Natural killer cell (primary cell): Measurements from ENCODE around the gene FAXDC2. TPM values are rescaled to one million over a fixed set of nuclear protein-coding genes. Genes with fewer than 3 reads are reported as not detected.

Experiments used
- ATAC-seq, 3 donors: fragments of 150-1000 bp in 2 of 3; fragments of 200-7000 bp in 1 of 3; cut with Tn5 transposase; 1 replicate in 1 of 3; 2 replicates in 2 of 3; pipeline ENCODE4 v1.10.0; 2021; ENCODE audit warnings: mild to moderate bottlenecking in 2 of 3, moderate library complexity in 2 of 3
- DNase-seq, 2 donors: peaks; one replicate each; pipeline versions ENCODE4 v3.0.0 to v3.0.0-alpha.2; 2013 to 2021; ENCODE audit warnings: mixed read lengths in 1 of 2
- H3K27ac ChIP-seq: one replicate; pipeline ENCODE4 v1.5.1; 2013; ENCODE audit warnings: mild to moderate bottlenecking, low read length
- H3K27me3 ChIP-seq: one replicate; pipeline ENCODE4 v1.6.1; 2013; ENCODE audit warnings: low read length; ENCODE audit not compliant: control insufficient read depth, insufficient read depth
- H3K36me3 ChIP-seq: one replicate; pipeline ENCODE4 v1.6.1; 2013; ENCODE audit warnings: low read length; ENCODE audit not compliant: control insufficient read depth, insufficient read depth
- H3K4me1 ChIP-seq: one replicate; pipeline ENCODE4 v1.6.1; 2013; ENCODE audit warnings: low read length; ENCODE audit not compliant: control insufficient read depth, insufficient read depth
- H3K4me3 ChIP-seq: one replicate; pipeline ENCODE4 v1.5.1; 2013; ENCODE audit warnings: low read length
- H3K9me3 ChIP-seq: one replicate; pipeline ENCODE4 v1.6.1; 2013; ENCODE audit warnings: low read length; ENCODE audit not compliant: control insufficient read depth, insufficient read depth
- H3K27ac Mint-ChIP-seq, 2 donors: one replicate each; pipeline ENCODE4 v1.8.0; 2022; ENCODE audit warnings: mild to moderate bottlenecking in 2 of 2, mixed read lengths in 2 of 2, moderate library complexity in 1 of 2
- H3K27me3 Mint-ChIP-seq, 2 donors: one replicate each; pipeline ENCODE4 v1.8.0; 2022; ENCODE audit warnings: low read depth in 2 of 2, mixed read lengths in 2 of 2
- H3K36me3 Mint-ChIP-seq: one replicate; pipeline ENCODE4 v1.8.0; 2022; ENCODE audit warnings: mixed read lengths
- H3K4me1 Mint-ChIP-seq, 2 donors: one replicate each; pipeline ENCODE4 v1.8.0; 2022; ENCODE audit warnings: mixed read lengths in 2 of 2
- H3K4me3 Mint-ChIP-seq: one replicate; pipeline ENCODE4 v1.8.0; 2022; ENCODE audit warnings: mild to moderate bottlenecking, moderate library complexity, mixed read lengths
- H3K9me3 Mint-ChIP-seq, 2 donors: one replicate each; pipeline ENCODE4 v1.8.0; 2022; ENCODE audit warnings: mixed read lengths in 2 of 2
- WGBS: methylation state at CpG from one replicate; pipeline ENCODE4 v1.1.7; 2013; ENCODE audit warnings: missing lambda C conversion rate; ENCODE audit not compliant: insufficient coverage; 5-methylcytosine and 5-hydroxymethylcytosine counted together
- intact Hi-C: fragments of 100-400 bp; cut with micrococcal nuclease; formaldehyde crosslinking; loops from one replicate; pipeline ENCODE4 v1.14.2; 2022
- total RNA-seq, 4 donors: library from RNA; stranded (reverse); fragments of 120-200 nt in 1 of 4; gene quantifications; one replicate each; pipeline versions ENCODE4 v1.2.3 to v1.2.4, GENCODE V29; 2013 to 2022
- TF ChIP-seq, protein P1 (sequence below): fragments of 200-600 bp; IDR thresholded peaks from one replicate; pipeline ENCODE4 v1.8.0; 2022; ENCODE audit warnings: antibody characterized with exemption

The FAXDC2 gene
- total RNA-seq, 3 donors from 2014 or later (not counting 1 experiment from before 2014, with no cell fraction given) = 0.48 to 2.9 (median 1.4) TPM

GRCh38 chr5:154898210-154898609, 47.8 kb upstream of the FAXDC2 start:
- ATAC-seq = no peak
- TF ChIP-seq, protein P1, sequence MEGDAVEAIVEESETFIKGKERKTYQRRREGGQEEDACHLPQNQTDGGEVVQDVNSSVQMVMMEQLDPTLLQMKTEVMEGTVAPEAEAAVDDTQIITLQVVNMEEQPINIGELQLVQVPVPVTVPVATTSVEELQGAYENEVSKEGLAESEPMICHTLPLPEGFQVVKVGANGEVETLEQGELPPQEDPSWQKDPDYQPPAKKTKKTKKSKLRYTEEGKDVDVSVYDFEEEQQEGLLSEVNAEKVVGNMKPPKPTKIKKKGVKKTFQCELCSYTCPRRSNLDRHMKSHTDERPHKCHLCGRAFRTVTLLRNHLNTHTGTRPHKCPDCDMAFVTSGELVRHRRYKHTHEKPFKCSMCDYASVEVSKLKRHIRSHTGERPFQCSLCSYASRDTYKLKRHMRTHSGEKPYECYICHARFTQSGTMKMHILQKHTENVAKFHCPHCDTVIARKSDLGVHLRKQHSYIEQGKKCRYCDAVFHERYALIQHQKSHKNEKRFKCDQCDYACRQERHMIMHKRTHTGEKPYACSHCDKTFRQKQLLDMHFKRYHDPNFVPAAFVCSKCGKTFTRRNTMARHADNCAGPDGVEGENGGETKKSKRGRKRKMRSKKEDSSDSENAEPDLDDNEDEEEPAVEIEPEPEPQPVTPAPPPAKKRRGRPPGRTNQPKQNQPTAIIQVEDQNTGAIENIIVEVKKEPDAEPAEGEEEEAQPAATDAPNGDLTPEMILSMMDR = no peak
- intact Hi-C loops = no loop called here
- Histone ChIP-seq H3K27me3 (no peaks in the 10 kb centered on the region), H3K27ac (no peak overlapping the region), H3K4me1 (no peaks in the 10 kb centered on the region), H3K4me3 (no peak overlapping the region), H3K36me3 (peaks cover 61% of the 10 kb centered on the region), H3K9me3 (no peaks in the 10 kb centered on the region)
- Mint-ChIP-seq H3K27me3 (no peaks in the 10 kb centered on the region), H3K4me3 (no peak overlapping the region), H3K27ac (no peak overlapping the region), H3K4me1 (no peaks in the 10 kb centered on the region), H3K9me3 (no peaks in the 10 kb centered on the region), H3K36me3 (peaks cover 19% of the 10 kb centered on the region)
- no peak for DNase-seq
- WGBS = 96% methylated on average over 4 of the region's 4 CpGs

DNA sequence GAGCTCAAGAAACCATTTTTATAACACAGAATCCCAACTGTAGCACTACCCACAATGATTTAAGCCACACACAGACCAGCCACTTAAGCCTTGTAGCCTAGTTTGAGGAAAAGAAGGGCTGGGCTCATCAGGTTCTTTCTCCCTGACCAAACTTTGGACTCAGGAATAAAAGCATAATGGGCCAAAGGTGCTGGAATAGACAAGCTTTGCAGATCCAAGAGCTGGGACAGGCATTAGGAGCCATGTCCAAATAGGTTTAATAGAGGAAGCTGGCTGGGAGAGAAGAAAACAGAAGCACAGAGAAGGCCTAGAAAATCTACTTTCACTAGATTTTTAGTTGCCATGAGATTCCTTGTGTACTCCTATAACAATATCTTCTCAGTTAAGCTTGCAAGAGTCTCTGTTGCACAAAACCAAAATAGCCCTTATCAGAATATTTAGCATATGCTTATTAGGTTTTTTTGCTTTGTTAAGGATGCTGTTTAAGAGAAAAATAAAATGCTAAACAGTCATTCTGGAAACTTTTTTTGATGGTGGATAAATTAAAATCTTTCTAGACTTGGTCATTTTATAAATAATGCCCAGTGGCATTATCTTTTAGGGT, 46.3 kb upstream of the FAXDC2 start:
- H3K27me3 ChIP-seq = no peaks in the 10 kb centered on the region
- H3K9me3 Mint-ChIP-seq = no peaks in the 10 kb centered on the region
- no peaks in the 10 kb centered on the region for H3K27me3 Mint-ChIP-seq
- H3K4me1 Mint-ChIP-seq = no peaks in the 10 kb centered on the region
- DNase-seq (no peak), ATAC-seq (no peak)
- no peak overlapping the region for H3K27ac ChIP-seq
- intact Hi-C loops = no loop called here
- no peak overlapping the region for H3K4me3 Mint-ChIP-seq
- TF ChIP-seq, protein P1 = no peak
- no peaks in the 10 kb centered on the region for H3K4me1 ChIP-seq
- peaks cover 56% of the 10 kb centered on the region for H3K36me3 ChIP-seq
- no peaks in the 10 kb centered on the region for H3K9me3 ChIP-seq
- H3K36me3 Mint-ChIP-seq = peaks cover 9% of the 10 kb centered on the region
- H3K4me3 ChIP-seq = no peak overlapping the region
- no peak overlapping the region for H3K27ac Mint-ChIP-seq

GRCh38 chr5:154895606-154896561, 45.5 kb upstream of the FAXDC2 start:
- H3K27me3 Mint-ChIP-seq = no peaks in the 10 kb centered on the region
- Histone ChIP-seq H3K36me3 (peaks cover 56% of the 10 kb centered on the region), H3K4me3 (no peak overlapping the region), H3K27ac (no peak overlapping the region), H3K4me1 (no peaks in the 10 kb centered on the region), H3K9me3 (no peaks in the 10 kb centered on the region), H3K27me3 (no peaks in the 10 kb centered on the region)
- H3K4me1 Mint-ChIP-seq = no peaks in the 10 kb centered on the region
- no peak overlapping the region for H3K4me3 Mint-ChIP-seq
- no peaks in the 10 kb centered on the region for H3K9me3 Mint-ChIP-seq
- TF ChIP-seq, protein P1 = no peak
- H3K36me3 Mint-ChIP-seq = peaks cover 15% of the 10 kb centered on the region
- WGBS = 91% methylated on average over 13 of the region's 14 CpGs
- intact Hi-C loops = no loop called here
- DNase-seq (no peak), ATAC-seq (no peak)
- no peak overlapping the region for H3K27ac Mint-ChIP-seq
